ENCODE measurements around the gene NPM1. TPM values are rescaled to one million over a fixed set of nuclear protein-coding genes. Genes with fewer than 3 reads are reported as not detected.
A peak's percentile ranks its signal among the peaks of the same experiment; 100 is the strongest.

NPM1 gene
- total RNA-seq, 1 experiment from 2014 or later, result 2,112 TPM

GRCh38 chr5:171418982-171419687, 31.5 kb downstream of the NPM1 start, which contains the start of gene FGF18:
TSS of gene FGF18 (plus strand) at chr5:171419647. CDS start at chr5:171420200, 553 bp downstream.
- Histone ChIP-seq H3K9me3 (no peaks in the 10 kb centered on the region), H3K4me3 (ENCODE audit: low read depth, low read length) (peak within 1 kb of the TSS; percentile 47), H3K4me1 (peaks cover 3% of the 10 kb centered on the region), H3K27me3 (replicated peaks; ENCODE audit: control insufficient read depth, insufficient read depth, low read length) (no peaks in the 10 kb centered on the region), H3K36me3 (ENCODE audit: control insufficient read depth, insufficient read depth, low read length) (no peaks in the 10 kb centered on the region)
- no peaks in the 10 kb centered on the region for H3K27me3 Mint-ChIP-seq (ENCODE audit: insufficient read depth, unreplicated experiment)
- DNase-seq, result peak; percentile 81 to 87
- TF ChIP-seq, protein P1, sequence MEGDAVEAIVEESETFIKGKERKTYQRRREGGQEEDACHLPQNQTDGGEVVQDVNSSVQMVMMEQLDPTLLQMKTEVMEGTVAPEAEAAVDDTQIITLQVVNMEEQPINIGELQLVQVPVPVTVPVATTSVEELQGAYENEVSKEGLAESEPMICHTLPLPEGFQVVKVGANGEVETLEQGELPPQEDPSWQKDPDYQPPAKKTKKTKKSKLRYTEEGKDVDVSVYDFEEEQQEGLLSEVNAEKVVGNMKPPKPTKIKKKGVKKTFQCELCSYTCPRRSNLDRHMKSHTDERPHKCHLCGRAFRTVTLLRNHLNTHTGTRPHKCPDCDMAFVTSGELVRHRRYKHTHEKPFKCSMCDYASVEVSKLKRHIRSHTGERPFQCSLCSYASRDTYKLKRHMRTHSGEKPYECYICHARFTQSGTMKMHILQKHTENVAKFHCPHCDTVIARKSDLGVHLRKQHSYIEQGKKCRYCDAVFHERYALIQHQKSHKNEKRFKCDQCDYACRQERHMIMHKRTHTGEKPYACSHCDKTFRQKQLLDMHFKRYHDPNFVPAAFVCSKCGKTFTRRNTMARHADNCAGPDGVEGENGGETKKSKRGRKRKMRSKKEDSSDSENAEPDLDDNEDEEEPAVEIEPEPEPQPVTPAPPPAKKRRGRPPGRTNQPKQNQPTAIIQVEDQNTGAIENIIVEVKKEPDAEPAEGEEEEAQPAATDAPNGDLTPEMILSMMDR (IDR thresholded peaks at IDR 0.05; ENCODE audit: insufficient read depth in 1 of 2, low read depth in 1 of 2, low read length in 1 of 2, severe bottlenecking in 1 of 2, unreplicated experiment in 1 of 2), result no peak
- peaks cover 66% of the 10 kb centered on the region for H3K36me3 Mint-ChIP-seq (ENCODE audit: insufficient read depth, unreplicated experiment)
- H3K9me3 Mint-ChIP-seq (ENCODE audit: unreplicated experiment), result no peaks in the 10 kb centered on the region
- H3K4me1 Mint-ChIP-seq (ENCODE audit: low read depth, unreplicated experiment), result peaks cover 11% of the 10 kb centered on the region
- intact Hi-C loops (cut with micrococcal nuclease; ENCODE audit: unreplicated experiment), result loop anchor here (1.0 to 10.0 kb wide), 6 partner anchors 65 to 626 kb away; no protein-coding TSS in a partner anchor
- ChIA-PET CTCF (interaction anchor here (0.5 to 2.3 kb wide), 18 partner anchors 12 to 640 kb away, joined by 3 to 11 read pairs (median 4); no protein-coding TSS in a partner anchor), POLR2A (interaction anchor here (0.6 kb wide), 1 partner anchor 60 kb away, joined by 3 read pairs; no protein-coding TSS in a partner anchor)
- peak within 1 kb of the TSS; percentile 82 for H3K27ac Mint-ChIP-seq (ENCODE audit: unreplicated experiment)
- peak within 1 kb of the TSS; percentile 93 for H3K4me3 Mint-ChIP-seq (ENCODE audit: unreplicated experiment)
- no TSS peak for BruUV-seq (replicated peaks)

- TF ChIP-seq, protein P1 (IDR thresholded peaks at IDR 0.05; ENCODE audit: insufficient read depth in 1 of 2, low read depth in 1 of 2, low read length in 1 of 2, severe bottlenecking in 1 of 2, unreplicated experiment in 1 of 2), result no peak
- Histone ChIP-seq H3K27me3 (replicated peaks; ENCODE audit: control insufficient read depth, insufficient read depth, low read length) (no peaks in the 10 kb centered on the region), H3K4me3 (ENCODE audit: low read depth, low read length) (peak overlapping the region; percentile 47), H3K9me3 (no peaks in the 10 kb centered on the region), H3K4me1 (peaks cover 9% of the 10 kb centered on the region), H3K36me3 (ENCODE audit: control insufficient read depth, insufficient read depth, low read length) (no peaks in the 10 kb centered on the region)
- ChIA-PET CTCF (interaction anchor here (0.6 to 2.3 kb wide), 10 partner anchors 24 to 640 kb away, joined by 3 to 9 read pairs (median 4); no protein-coding TSS in a partner anchor), POLR2A (interaction anchor here (0.6 kb wide), 1 partner anchor 60 kb away, joined by 3 read pairs; no protein-coding TSS in a partner anchor)
- peaks cover 18% of the 10 kb centered on the region for H3K4me1 Mint-ChIP-seq (ENCODE audit: low read depth, unreplicated experiment)
- no peaks in the 10 kb centered on the region for H3K27me3 Mint-ChIP-seq (ENCODE audit: insufficient read depth, unreplicated experiment)
- no peaks in the 10 kb centered on the region for H3K9me3 Mint-ChIP-seq (ENCODE audit: unreplicated experiment)
- peaks cover 59% of the 10 kb centered on the region for H3K36me3 Mint-ChIP-seq (ENCODE audit: insufficient read depth, unreplicated experiment)
- peak overlapping the region; percentile 93 for H3K4me3 Mint-ChIP-seq (ENCODE audit: unreplicated experiment)
- peak; percentile 48 to 67 for DNase-seq
- H3K27ac Mint-ChIP-seq (ENCODE audit: unreplicated experiment), result no peak overlapping the region
- intact Hi-C loops (cut with micrococcal nuclease; ENCODE audit: unreplicated experiment), result loop anchor here (5.0 to 10.0 kb wide), 3 partner anchors 187 to 625 kb away; no protein-coding TSS in a partner anchor
- no TSS peak for BruUV-seq (replicated peaks)
Observed at GRCh38 chr5:171419688-171420430, 32.2 kb downstream of the NPM1 start.

All from Caco-2 (cell line).